ENCODE data around the gene NNMT. TPM values are rescaled to one million over a fixed set of nuclear protein-coding genes. Genes with fewer than 3 reads are reported as not detected.

The NNMT gene
- total and polyA plus RNA-seq, 9 of the 15 experiments (the other 6 are each of a cell fraction or from before 2014, with no cell fraction given), result 6.1 to 15.0 (median 11.2) TPM

- TF ChIP-seq NONO (IDR thresholded peaks at IDR 0.05; ENCODE audit: low read depth in 2 of 2, low read length in 1 of 2) (no peak), ZNF175 (CRISPR knock-in tag; IDR thresholded peaks at IDR 0.05; ENCODE audit: low read depth) (0 out of 2 replicates have a peak, but pooled peaks have one; percentile 34), ZNF449 (CRISPR knock-in tag; IDR thresholded peaks at IDR 0.05) (no peak), SREBF1 (IDR thresholded peaks at IDR 0.05; ENCODE audit: borderline replicate concordance, low read depth, low read length) (no peak), ZNF41 (CRISPR knock-in tag; conservative IDR thresholded peaks at IDR 0.05) (no peak)
- TF ChIP-seq, protein P1, sequence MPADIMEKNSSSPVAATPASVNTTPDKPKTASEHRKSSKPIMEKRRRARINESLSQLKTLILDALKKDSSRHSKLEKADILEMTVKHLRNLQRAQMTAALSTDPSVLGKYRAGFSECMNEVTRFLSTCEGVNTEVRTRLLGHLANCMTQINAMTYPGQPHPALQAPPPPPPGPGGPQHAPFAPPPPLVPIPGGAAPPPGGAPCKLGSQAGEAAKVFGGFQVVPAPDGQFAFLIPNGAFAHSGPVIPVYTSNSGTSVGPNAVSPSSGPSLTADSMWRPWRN (IDR thresholded peaks at IDR 0.05; ENCODE audit: low read depth), result no peak
These were observed 46.8 kb downstream of the NNMT start (continued) for GRCh38 chr11:114343020-114343419.

DNA sequence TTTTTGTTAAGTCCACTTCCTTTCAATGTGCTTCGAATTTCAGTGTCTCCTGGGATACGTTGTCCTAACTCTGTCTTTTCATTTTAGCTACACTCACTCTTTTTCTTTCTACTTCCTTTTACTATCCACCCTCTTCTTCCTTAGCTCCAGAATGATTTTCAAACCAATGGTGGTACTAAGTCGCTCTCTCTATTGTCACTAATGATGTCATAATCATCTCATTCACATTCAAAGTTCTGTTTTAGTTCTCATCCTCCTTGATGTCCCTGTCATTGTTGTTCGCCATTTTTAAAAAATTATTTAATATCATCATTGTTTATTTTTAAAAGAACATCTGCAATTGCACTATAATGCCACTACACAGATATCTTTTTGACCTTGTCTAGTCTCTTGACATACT is 47.3 kb downstream of the NNMT start:
- Histone ChIP-seq H3K36me3 (ENCODE audit: control insufficient read depth, insufficient read depth, low read length) (no peaks in the 10 kb centered on the region), H3K27me3 (ENCODE audit: control insufficient read depth in 2 of 2, insufficient read depth in 2 of 2, low read length in 2 of 2) (no peaks in the 10 kb centered on the region), H3K9me1 (ENCODE audit: control insufficient read depth, insufficient read depth, low read length) (no peaks in the 10 kb centered on the region), H3K4me3 (no peak overlapping the region), H4K20me1 (replicated peaks; ENCODE audit: control insufficient read depth, insufficient read depth, low read length) (no peaks in the 10 kb centered on the region), H2AFZ (ENCODE audit: low read depth, low read length) (peak overlapping the region; percentile 71), H3K79me2 (ENCODE audit: control insufficient read depth, insufficient read depth, low read length) (no peaks in the 10 kb centered on the region), H3K27ac (ENCODE audit: extremely low read depth, low read depth, low read length) (no peak overlapping the region), H3K9ac (ENCODE audit: insufficient read depth in 1 of 2, low read depth in 2 of 2, low read length in 2 of 2) (no peak overlapping the region), H3K9me3 (replicated peaks; ENCODE audit: control insufficient read depth, insufficient read depth, low read depth, low read length) (no peaks in the 10 kb centered on the region), H3K4me2 (ENCODE audit: insufficient read depth, low read length) (no peak overlapping the region), H3K4me1 (replicated peaks in 1 of 2; ENCODE audit: control insufficient read depth in 2 of 2, insufficient read depth in 2 of 2, low read length in 2 of 2) (peaks cover 6 to 11% of the 10 kb centered on the region in 2 experiments; a peak in 3 of 5 replicates)
- FAIRE-seq (no peak), ATAC-seq (no peak), DNase-seq (ENCODE audit: extremely low read depth in 1 of 4, low spot score in 3 of 4) (no peak)
- intact Hi-C loops (cut with micrococcal nuclease) (loop anchor here (5.0 to 10.0 kb wide), 2 partner anchors 99 to 241 kb away; no protein-coding TSS in a partner anchor), in situ Hi-C loops (cut with MboI) (no loop called here)
- no TSS peak for BruUV-seq (replicated peaks)
- 55% methylated on average over 4 of the region's 4 CpGs for WGBS (ENCODE audit: insufficient coverage, low coverage, missing lambda C conversion rate)
- ChIA-PET POLR2A (interaction anchor here (0.6 kb wide), 1 partner anchor 12 kb away, joined by 4 read pairs; no protein-coding TSS in a partner anchor), CTCF (ENCODE audit: low intra/inter-chr PET ratio) (no interaction called here)
- TF ChIP-seq, protein P2, sequence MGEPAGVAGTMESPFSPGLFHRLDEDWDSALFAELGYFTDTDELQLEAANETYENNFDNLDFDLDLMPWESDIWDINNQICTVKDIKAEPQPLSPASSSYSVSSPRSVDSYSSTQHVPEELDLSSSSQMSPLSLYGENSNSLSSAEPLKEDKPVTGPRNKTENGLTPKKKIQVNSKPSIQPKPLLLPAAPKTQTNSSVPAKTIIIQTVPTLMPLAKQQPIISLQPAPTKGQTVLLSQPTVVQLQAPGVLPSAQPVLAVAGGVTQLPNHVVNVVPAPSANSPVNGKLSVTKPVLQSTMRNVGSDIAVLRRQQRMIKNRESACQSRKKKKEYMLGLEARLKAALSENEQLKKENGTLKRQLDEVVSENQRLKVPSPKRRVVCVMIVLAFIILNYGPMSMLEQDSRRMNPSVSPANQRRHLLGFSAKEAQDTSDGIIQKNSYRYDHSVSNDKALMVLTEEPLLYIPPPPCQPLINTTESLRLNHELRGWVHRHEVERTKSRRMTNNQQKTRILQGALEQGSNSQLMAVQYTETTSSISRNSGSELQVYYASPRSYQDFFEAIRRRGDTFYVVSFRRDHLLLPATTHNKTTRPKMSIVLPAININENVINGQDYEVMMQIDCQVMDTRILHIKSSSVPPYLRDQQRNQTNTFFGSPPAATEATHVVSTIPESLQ (CRISPR knock-in tag; IDR thresholded peaks at IDR 0.05), result no peak
- TF ChIP-seq NEUROD1 (IDR thresholded peaks at IDR 0.05; ENCODE audit: borderline replicate concordance, low read depth, low read length, partially characterized antibody) (no peak), STAT6 (CRISPR knock-in tag; IDR thresholded peaks at IDR 0.05) (no peak), SMAD4 (CRISPR knock-in tag; conservative IDR thresholded peaks at IDR 0.05) (0 out of 2 replicates have a peak, but pooled peaks have one; percentile 5), ZNF449 (CRISPR knock-in tag; IDR thresholded peaks at IDR 0.05) (no peak), ZNF121 (CRISPR knock-in tag; conservative IDR thresholded peaks at IDR 0.05) (no peak)

All from K562 (cell line).